Posterior cingulate gyrus (tissue), 11 donors: ENCODE results near the gene ZFP30.

ENCODE experiments used
- DNase-seq, 10 donors: peaks; one replicate each; pipeline versions ENCODE4 v3.0.0 to v3.0.0-alpha.2; 2020 to 2021; ENCODE audit warnings: mixed read lengths in 3 of 10
- intact Hi-C: fragments of 100-400 bp; cut with DNase I; formaldehyde crosslinking; loops from one replicate; pipeline ENCODE4 v1.15.1; 2023

ZFP30 gene

DNA sequence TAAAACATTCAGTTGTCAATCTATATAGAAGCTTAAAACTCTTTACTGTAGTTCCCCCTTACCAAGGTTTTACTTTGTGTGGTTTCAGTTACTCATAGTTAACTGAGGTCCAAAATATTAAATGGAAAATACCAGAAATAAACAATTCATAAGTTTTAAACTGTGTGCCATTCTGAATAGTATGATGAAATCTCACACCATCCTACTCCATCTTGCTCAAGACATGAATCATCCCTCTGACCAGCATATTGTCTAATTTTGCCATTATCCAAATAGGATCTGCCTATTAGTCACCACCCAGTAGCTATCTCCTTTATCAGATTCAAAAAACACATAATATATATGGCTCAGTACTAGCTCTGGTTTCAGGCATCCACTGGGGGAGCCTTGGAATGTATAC, 83.1 kb downstream of the ZFP30 start:
- DNase-seq = no peak
- intact Hi-C loops = no loop called here

DNA sequence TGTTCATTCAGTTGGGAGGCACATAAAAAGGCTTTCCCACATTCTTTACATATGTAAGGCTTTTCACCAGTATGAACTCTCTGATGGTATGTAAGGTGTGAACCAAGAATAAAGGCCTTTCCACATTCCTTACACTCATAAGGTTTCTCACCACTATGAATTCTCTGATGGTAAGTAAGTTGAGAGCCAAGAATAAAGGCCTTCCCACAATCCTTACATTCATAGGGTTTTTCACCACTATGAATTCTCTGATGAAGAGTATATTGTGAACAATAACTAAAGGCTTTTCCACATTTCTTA, 89.9 kb downstream of the ZFP30 start:
- intact Hi-C loops = no loop called here

DNA sequence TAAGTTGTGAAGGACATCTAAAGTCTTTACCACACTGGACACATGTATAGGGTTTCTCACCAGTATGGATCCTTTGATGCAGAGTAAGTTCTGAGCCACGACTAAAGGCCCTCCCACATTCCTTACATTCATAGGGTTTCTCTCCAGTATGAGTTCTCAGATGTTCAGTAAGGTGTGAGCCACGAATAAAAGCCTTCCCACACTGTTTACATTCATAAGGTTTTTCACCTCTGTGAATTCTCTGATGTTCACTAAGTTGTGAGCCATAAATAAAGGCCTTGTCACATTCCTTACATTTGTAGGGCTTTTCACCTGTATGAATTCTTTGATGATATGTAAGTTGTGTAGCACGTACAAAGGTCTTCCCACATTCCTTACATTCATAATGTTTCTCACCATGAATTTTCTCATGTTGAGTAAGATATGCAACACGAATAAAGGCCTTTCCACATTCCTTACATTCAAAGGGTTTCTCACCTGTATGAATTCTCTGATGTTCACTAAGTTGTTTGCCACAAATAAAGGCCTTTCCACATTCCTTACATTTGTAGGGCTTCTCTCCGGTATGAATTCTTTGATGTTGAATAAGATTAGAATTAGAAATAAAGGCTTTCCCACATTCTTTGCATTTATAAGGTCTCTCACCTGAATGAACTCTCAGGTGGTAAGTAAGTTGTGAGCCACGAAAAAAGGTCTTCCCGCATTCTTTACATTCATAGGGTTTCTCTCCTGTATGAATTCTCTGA, 90.5 kb downstream of the ZFP30 start:
- no peak for DNase-seq
- intact Hi-C loops = no loop called here

More for the DNA sequence above, 89.9 kb downstream of the ZFP30 start:
- DNase-seq = no peak
